HEK293 (cell line): ENCODE data around the gene SCN8A.

Source experiments
- CTCF ChIA-PET: fragments of 350-600 bp; formaldehyde crosslinking; extraction: SDS; loops from one replicate; lab custom pipeline; 2021; ENCODE audit warnings: antibody characterized with exemption; lab: Yijun Ruan, JAX
- POLR2A ChIA-PET: fragments of 300-600 bp; formaldehyde crosslinking; extraction: SDS; loops from one replicate; lab custom pipeline; 2020; ENCODE audit warnings: antibody characterized with exemption, inconsistent platforms; lab: Yijun Ruan, JAX
- H3K27ac ChIP-seq: fragments of 200-500 bp; sonication (Bioruptor generic); 2 replicates; pipeline ENCODE4 v1.5.1; 2014; ENCODE audit warnings: low read depth, low read length, control low read depth, inconsistent platforms; ENCODE audit errors: extremely low read depth
- H3K36me3 ChIP-seq, 2 experiments: fragments of 200-500 bp in 1 of 2; sonication (Bioruptor generic) in 1 of 2; 1 replicate in 1 of 2; 2 replicates in 1 of 2; pipeline ENCODE4 v1.5.1; 2014 to 2017; ENCODE audit warnings: inconsistent platforms in 2 of 2, low read length in 2 of 2; ENCODE audit not compliant: control insufficient read depth in 2 of 2, insufficient read depth in 1 of 2
- H3K4me1 ChIP-seq: fragments of 200-500 bp; sonication (Bioruptor generic); 2 replicates; pipeline ENCODE4 v1.5.1; 2014; ENCODE audit warnings: mild to moderate bottlenecking, low read length, inconsistent platforms; ENCODE audit not compliant: control insufficient read depth, insufficient read depth
- H3K4me3 ChIP-seq: 2 replicates; pipeline ENCODE4 v1.5.1; 2011; ENCODE audit warnings: low read depth, mild to moderate bottlenecking, control low read depth, low read length, moderate library complexity
- H3K9me3 ChIP-seq: fragments of 200-500 bp; sonication (Bioruptor generic); 2 replicates; pipeline ENCODE4 v1.5.1; 2014; ENCODE audit warnings: low read depth, low read length, inconsistent platforms; ENCODE audit not compliant: control insufficient read depth, insufficient read depth
- FEZF1 ChIP-seq: fragments of 450-650 bp; formaldehyde crosslinking; IDR thresholded peaks from 2 replicates; pipeline ENCODE4 v1.5.1; 2016; ENCODE audit warnings: missing biosample characterization, missing genetic modification characterization
- HOXD13 ChIP-seq: sonication (generic); formaldehyde crosslinking; IDR thresholded peaks from 2 replicates; pipeline ENCODE4 v1.8.0; 2022; ENCODE audit warnings: missing genetic modification reagents, borderline replicate concordance
- MEIS1 ChIP-seq: sonication (generic); formaldehyde crosslinking; IDR thresholded peaks from 2 replicates; pipeline ENCODE4 v1.8.1; 2022; ENCODE audit warnings: missing genetic modification reagents, mild to moderate bottlenecking, borderline replicate concordance
- PRDM10 ChIP-seq: fragments of 450-650 bp; formaldehyde crosslinking; IDR thresholded peaks from 2 replicates; pipeline ENCODE4 v1.5.1; 2016; ENCODE audit warnings: missing biosample characterization, missing genetic modification characterization
- SCRT2 ChIP-seq: fragments of 450-650 bp; formaldehyde crosslinking; IDR thresholded peaks from 2 replicates; pipeline ENCODE4 v1.5.1; 2016; ENCODE audit warnings: missing biosample characterization, missing genetic modification characterization
- ZNF133 ChIP-seq: fragments of 450-650 bp; formaldehyde crosslinking; IDR thresholded peaks from 2 replicates; pipeline ENCODE4 v1.5.1; 2016; ENCODE audit warnings: missing biosample characterization, missing genetic modification characterization
- ZNF174 ChIP-seq: fragments of 450-650 bp; formaldehyde crosslinking; IDR thresholded peaks from 2 replicates; pipeline ENCODE4 v1.5.0; 2017; ENCODE audit warnings: missing biosample characterization, mild to moderate bottlenecking, missing genetic modification characterization
- ZNF184 ChIP-seq: fragments of 450-650 bp; IDR thresholded peaks from 2 replicates; pipeline ENCODE4 v1.5.1; 2018; ENCODE audit warnings: missing biosample characterization, mild to moderate bottlenecking, missing genetic modification characterization
- ZNF274 ChIP-seq, 2 experiments: fragments of 200-500 bp in 1 of 2; fragments of 450-650 bp in 1 of 2; sonication (Bioruptor generic) in 1 of 2; formaldehyde crosslinking in 1 of 2; IDR thresholded peaks; 2 replicates each; pipeline versions ENCODE4 v1.5.1 to v1.6.1; 2014 to 2016; ENCODE audit warnings: borderline replicate concordance in 1 of 2, inconsistent platforms in 1 of 2, low read length in 1 of 2, missing biosample characterization in 1 of 2, missing genetic modification characterization in 1 of 2
- ZNF501 ChIP-seq: fragments of 450-650 bp; formaldehyde crosslinking; IDR thresholded peaks from 2 replicates; pipeline ENCODE4 v1.5.1; 2016; ENCODE audit warnings: missing biosample characterization, missing genetic modification characterization
- ZNF513 ChIP-seq: fragments of 450-650 bp; IDR thresholded peaks from 2 replicates; pipeline ENCODE4 v1.5.1; 2018; ENCODE audit warnings: missing biosample characterization, missing genetic modification characterization
- ZNF549 ChIP-seq: fragments of 450-650 bp; IDR thresholded peaks from 2 replicates; pipeline ENCODE4 v1.5.1; 2018; ENCODE audit warnings: missing biosample characterization, missing genetic modification characterization, mild to moderate bottlenecking, inconsistent platforms, moderate library complexity
- ZNF560 ChIP-seq: fragments of 450-650 bp; formaldehyde crosslinking; IDR thresholded peaks from 2 replicates; pipeline ENCODE4 v1.5.1; 2017; ENCODE audit warnings: missing biosample characterization, missing genetic modification characterization, borderline replicate concordance
- ZNF692 ChIP-seq: fragments of 450-650 bp; formaldehyde crosslinking; IDR thresholded peaks from 2 replicates; pipeline ENCODE4 v1.5.1; 2016; ENCODE audit warnings: missing biosample characterization, missing genetic modification characterization
- ZNF791 ChIP-seq: fragments of 450-650 bp; formaldehyde crosslinking; IDR thresholded peaks from 2 replicates; pipeline ENCODE4 v1.5.1; 2016; ENCODE audit warnings: missing biosample characterization, missing genetic modification characterization
- TF ChIP-seq, protein P1 (sequence below): fragments of 450-650 bp; formaldehyde crosslinking; optimal IDR thresholded peaks from 2 replicates; pipeline ENCODE3; 2016; ENCODE audit warnings: missing biosample characterization, mild to moderate bottlenecking, missing genetic modification characterization

SCN8A gene

GRCh38 chr12:51687614-51688013 lies 96.6 kb downstream of the SCN8A start:
- Histone ChIP-seq H3K9me3 (no peaks in the 10 kb centered on the region), H3K4me3 (no peak overlapping the region), H3K36me3 (no peaks in the 10 kb centered on the region), H3K4me1 (peaks cover 10% of the 10 kb centered on the region), H3K27ac (no peak overlapping the region)
- ChIA-PET POLR2A (no interaction called here), CTCF (no interaction called here)
- TF ChIP-seq ZNF791 (tag by site-specific recombination) (no peak), PRDM10 (no peak), ZNF174 (tag by site-specific recombination) (no peak), HOXD13 (CRISPR knock-in tag) (no peak)

DNA sequence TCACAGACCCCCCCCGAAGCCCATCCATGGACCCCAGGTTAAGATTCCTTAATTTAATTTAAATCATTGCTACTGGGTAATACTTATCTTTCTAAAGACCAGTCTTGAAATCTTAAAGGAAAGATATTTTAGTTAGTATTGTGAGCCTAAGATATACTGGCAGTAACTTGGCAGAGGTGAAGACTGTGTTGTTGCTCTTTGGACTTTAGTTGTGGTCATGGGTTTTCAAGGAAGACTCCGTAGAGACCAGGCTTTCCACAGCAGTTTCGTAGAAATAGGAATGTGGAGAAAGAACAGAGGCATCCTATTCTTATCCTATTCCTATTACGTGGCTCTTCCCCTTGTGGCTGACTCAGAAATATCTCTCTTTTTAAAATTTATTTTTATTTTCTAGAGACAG lies 99.0 kb downstream of the SCN8A start:
- no peaks in the 10 kb centered on the region for H3K9me3 ChIP-seq
- ChIA-PET POLR2A (no interaction called here), CTCF (no interaction called here)
- no peaks in the 10 kb centered on the region for H3K4me1 ChIP-seq
- no peaks in the 10 kb centered on the region for H3K36me3 ChIP-seq
- no peak overlapping the region for H3K4me3 ChIP-seq
- H3K27ac ChIP-seq, result no peak overlapping the region
- TF ChIP-seq ZNF549 (tag by site-specific recombination) (no peak), FEZF1 (tag by site-specific recombination) (no peak), ZNF560 (tag by site-specific recombination) (no peak), ZNF133 (no peak), ZNF513 (no peak), SCRT2 (no peak)

DNA sequence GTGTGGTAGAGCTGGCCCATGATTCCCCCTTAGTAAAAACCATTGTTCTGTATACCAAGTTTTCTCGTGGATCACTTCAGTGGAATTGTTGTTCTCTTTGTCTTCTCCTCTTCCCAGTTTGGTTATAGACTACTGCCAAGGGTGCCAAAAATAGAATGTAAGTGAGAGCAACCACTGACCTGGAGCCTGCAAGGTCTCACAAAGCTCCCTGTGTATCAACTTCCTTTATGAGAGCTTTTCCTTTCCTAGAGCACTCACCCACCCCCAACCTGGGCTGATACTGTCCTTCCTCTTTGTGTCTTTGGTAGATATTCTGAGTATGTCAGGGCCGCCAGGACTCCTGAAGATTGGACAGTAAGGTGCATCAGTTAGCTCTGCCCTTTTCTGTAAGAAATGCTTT lies 101.0 kb downstream of the SCN8A start:
- Histone ChIP-seq H3K27ac (no peak overlapping the region), H3K4me3 (no peak overlapping the region), H3K36me3 (no peaks in the 10 kb centered on the region), H3K9me3 (no peaks in the 10 kb centered on the region), H3K4me1 (no peaks in the 10 kb centered on the region)
- ChIA-PET POLR2A (interaction anchor here (0.6 kb wide), 1 partner anchor 928 kb away, joined by 6 read pairs; the partner anchor contains the start of gene ATF1), CTCF (interaction anchor here (1.2 to 1.6 kb wide), 2 partner anchors 9 to 13 kb away, joined by 3 to 5 read pairs; no protein-coding TSS in a partner anchor)
- TF ChIP-seq ZNF501 (no peak), MEIS1 (CRISPR knock-in tag) (no peak), ZNF692 (tag by site-specific recombination) (no peak), ZNF274 (IDR thresholded peaks at IDR 0.05; ENCODE audit: low read length) (no peak), ZNF274 (tag by site-specific recombination; IDR thresholded peaks at IDR 0.05; ENCODE audit: borderline replicate concordance) (no peak), ZNF184 (tag by site-specific recombination) (no peak)
- TF ChIP-seq, protein P1, sequence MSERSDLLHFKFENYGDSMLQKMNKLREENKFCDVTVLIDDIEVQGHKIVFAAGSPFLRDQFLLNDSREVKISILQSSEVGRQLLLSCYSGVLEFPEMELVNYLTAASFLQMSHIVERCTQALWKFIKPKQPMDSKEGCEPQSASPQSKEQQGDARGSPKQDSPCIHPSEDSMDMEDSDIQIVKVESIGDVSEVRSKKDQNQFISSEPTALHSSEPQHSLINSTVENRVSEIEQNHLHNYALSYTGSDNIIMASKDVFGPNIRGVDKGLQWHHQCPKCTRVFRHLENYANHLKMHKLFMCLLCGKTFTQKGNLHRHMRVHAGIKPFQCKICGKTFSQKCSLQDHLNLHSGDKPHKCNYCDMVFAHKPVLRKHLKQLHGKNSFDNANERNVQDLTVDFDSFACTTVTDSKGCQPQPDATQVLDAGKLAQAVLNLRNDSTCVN (tag by site-specific recombination), result no peak
